ENCODE results near the gene PFKFB1. TPM values are rescaled to one million over a fixed set of nuclear protein-coding genes. Genes with fewer than 3 reads are reported as not detected.

Gene PFKFB1
- total RNA-seq, 1 donor from 2014 or later = not detected

DNA sequence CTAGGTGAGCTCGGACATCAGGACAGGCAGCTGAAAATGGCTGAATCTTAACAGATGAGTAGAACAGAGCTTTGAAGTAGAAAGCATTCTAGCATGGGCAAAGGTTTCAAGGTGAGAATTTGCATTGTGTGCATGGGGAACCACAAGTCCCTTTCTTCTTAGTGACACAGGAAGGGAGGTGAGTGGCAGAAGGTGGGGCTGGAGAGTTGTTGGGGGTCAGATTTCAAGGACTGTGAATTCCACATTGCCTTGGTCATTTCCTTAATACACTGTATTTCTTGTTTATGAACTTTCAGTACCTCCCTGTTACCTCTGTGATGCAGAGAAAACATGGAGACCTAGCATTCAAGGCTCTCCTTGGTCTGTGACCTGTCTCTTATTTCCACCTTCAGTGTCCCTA, 10.2 kb upstream of the PFKFB1 start:
- intact Hi-C loops (cut with DNase I) = loop anchor here (10.0 kb wide), 3 partner anchors 469 to 1319 kb away; partner anchors contain the start of genes FAM120C, GNL3L and HUWE1
- Histone ChIP-seq H3K27me3 (no peaks in the 10 kb centered on the region), H3K27ac (no peak overlapping the region), H3K4me1 (peaks cover 0 to 6% of the 10 kb centered on the region in 2 donors), H3K9me3 (no peaks in the 10 kb centered on the region), H3K4me3 (no peak overlapping the region), H3K36me3 (peaks cover 0 to 18% of the 10 kb centered on the region in 2 donors)
- TF ChIP-seq, protein P1, sequence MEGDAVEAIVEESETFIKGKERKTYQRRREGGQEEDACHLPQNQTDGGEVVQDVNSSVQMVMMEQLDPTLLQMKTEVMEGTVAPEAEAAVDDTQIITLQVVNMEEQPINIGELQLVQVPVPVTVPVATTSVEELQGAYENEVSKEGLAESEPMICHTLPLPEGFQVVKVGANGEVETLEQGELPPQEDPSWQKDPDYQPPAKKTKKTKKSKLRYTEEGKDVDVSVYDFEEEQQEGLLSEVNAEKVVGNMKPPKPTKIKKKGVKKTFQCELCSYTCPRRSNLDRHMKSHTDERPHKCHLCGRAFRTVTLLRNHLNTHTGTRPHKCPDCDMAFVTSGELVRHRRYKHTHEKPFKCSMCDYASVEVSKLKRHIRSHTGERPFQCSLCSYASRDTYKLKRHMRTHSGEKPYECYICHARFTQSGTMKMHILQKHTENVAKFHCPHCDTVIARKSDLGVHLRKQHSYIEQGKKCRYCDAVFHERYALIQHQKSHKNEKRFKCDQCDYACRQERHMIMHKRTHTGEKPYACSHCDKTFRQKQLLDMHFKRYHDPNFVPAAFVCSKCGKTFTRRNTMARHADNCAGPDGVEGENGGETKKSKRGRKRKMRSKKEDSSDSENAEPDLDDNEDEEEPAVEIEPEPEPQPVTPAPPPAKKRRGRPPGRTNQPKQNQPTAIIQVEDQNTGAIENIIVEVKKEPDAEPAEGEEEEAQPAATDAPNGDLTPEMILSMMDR (IDR thresholded peaks at IDR 0.05) = no peak
- DNase-seq (ENCODE audit: low spot score in 2 of 2) = no peak

DNA sequence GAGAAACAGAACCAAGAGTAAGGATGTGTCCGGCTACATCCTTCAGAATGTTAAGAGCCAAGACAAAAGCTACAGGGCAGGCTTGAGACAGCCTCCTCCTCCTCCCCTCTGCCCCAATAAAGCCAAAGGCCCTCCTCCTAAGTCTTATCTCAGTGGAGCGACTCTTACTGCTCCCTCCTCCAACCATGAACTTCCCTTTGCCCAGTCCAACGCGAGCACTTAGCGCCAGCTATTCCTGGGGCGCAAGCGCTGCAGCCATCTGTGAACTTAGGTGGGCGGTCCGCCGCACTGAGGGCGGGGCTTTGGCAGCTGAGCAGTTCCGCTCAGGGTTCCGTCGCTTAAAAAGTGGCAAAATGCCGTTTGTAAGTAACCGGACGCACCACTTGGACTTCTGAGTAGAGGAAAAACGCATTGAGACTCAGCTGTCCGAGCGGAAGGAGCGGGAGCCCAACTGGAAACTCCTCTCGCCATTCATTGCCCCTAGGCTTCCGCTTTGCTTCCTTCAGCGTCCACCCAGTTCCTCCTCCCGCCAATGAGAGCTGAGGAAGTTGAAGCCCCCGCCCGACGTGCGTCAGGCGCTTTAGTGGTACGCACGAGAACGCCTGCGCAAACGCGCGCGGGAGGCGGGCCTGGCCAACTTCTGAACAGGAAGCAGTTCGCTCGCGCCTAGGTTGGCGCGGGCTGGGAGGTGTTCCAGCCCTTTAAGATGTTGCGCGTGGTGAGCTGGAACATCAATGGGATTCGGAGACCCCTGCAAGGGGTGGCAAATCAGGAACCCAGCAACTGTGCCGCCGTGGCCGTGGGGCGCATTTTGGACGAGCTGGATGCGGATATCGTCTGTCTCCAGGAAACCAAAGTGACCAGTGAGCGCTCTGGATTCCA, 6.0 kb upstream of the PFKFB1 start, which contains the start of gene APEX2:
Gene APEX2, plus strand, starts transcription at position 647 of the 882 bp plus-strand sequence. Its CDS starts 60 bp downstream, at position 707.
- H3K9me3 ChIP-seq = no peaks in the 10 kb centered on the region
- peaks cover 0 to 5% of the 10 kb centered on the region in 2 donors for H3K36me3 ChIP-seq
- peak within 1 kb of the TSS; percentile 64 to 68 for H3K4me3 ChIP-seq
- DNase-seq (ENCODE audit: low spot score in 2 of 2) = peak; percentile 82 to 95
- peak within 1 kb of the TSS; percentile 86 to 87 for H3K27ac ChIP-seq
- no peaks in the 10 kb centered on the region for H3K27me3 ChIP-seq
- TF ChIP-seq, protein P1 (IDR thresholded peaks at IDR 0.05) = no peak
- H3K4me1 ChIP-seq = peaks cover 0 to 3% of the 10 kb centered on the region in 2 donors
- intact Hi-C loops (cut with DNase I) = loop anchor here (2.0 to 10.0 kb wide), 9 partner anchors 57 to 1315 kb away; partner anchors contain the start of genes FAM120C, GNL3L, HUWE1 and MAGED2

- H3K9me3 ChIP-seq = no peaks in the 10 kb centered on the region
Observed at GRCh38 chrX:54995621-54996020, 1.6 kb upstream of the PFKFB1 start.

DNA sequence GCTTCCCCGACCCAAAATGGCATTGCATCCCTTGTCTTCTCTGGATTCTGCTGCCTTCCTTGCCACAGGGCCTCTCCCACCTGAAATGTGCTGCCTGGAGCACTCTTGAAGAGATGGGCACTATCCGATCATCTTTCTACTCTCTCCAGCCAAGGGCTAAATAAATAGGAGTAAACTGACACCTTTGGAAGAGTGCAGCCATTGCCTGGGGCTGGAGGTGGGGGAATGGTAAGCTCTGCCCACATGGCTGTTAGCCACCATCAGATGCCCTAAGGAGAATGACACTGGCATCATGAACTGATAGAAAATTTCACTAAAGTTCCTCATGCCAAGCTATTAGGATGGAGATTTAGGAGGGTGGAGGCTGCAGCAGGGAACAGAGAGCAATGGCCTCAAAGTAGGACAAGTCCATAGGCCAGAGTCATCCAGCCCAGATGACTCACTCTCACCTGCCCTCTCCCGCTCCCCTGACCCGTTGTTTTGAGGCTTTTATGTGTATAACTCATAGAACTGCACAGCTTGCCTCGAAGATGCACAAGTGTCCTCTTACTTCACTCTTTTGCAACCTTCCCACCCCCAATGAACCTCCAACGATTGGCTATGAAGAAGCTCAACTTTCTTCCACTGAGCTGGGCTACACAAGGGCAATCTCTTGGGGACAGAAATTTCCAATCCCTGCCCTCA, 822 bp upstream of the PFKFB1 start:
- no peak overlapping the region for H3K4me3 ChIP-seq
- H3K9me3 ChIP-seq = no peaks in the 10 kb centered on the region
- no peaks in the 10 kb centered on the region for H3K27me3 ChIP-seq
- TF ChIP-seq, protein P1 (IDR thresholded peaks at IDR 0.05) = no peak
- no peak overlapping the region for H3K27ac ChIP-seq
- H3K36me3 ChIP-seq = no peaks in the 10 kb centered on the region
- DNase-seq (ENCODE audit: low spot score in 2 of 2) = no peak
- intact Hi-C loops (cut with DNase I) = loop anchor here (5.0 kb wide), 2 partner anchors 73 to 953 kb away; partner anchors contain the start of genes PHF8 and TRO
- H3K4me1 ChIP-seq = no peaks in the 10 kb centered on the region

More at GRCh38 chrX:54995621-54996020, 1.6 kb upstream of the PFKFB1 start:
- no peak for DNase-seq (ENCODE audit: low spot score in 2 of 2)
- no peak overlapping the region for H3K27ac ChIP-seq
- TF ChIP-seq, protein P1 (IDR thresholded peaks at IDR 0.05) = no peak
- no peak overlapping the region for H3K4me3 ChIP-seq
- intact Hi-C loops (cut with DNase I) = loop anchor here (5.0 kb wide), 2 partner anchors 73 to 953 kb away; partner anchors contain the start of genes PHF8 and TRO
- H3K4me1 ChIP-seq = no peaks in the 10 kb centered on the region
- no peaks in the 10 kb centered on the region for H3K36me3 ChIP-seq
- no peaks in the 10 kb centered on the region for H3K27me3 ChIP-seq

DNA sequence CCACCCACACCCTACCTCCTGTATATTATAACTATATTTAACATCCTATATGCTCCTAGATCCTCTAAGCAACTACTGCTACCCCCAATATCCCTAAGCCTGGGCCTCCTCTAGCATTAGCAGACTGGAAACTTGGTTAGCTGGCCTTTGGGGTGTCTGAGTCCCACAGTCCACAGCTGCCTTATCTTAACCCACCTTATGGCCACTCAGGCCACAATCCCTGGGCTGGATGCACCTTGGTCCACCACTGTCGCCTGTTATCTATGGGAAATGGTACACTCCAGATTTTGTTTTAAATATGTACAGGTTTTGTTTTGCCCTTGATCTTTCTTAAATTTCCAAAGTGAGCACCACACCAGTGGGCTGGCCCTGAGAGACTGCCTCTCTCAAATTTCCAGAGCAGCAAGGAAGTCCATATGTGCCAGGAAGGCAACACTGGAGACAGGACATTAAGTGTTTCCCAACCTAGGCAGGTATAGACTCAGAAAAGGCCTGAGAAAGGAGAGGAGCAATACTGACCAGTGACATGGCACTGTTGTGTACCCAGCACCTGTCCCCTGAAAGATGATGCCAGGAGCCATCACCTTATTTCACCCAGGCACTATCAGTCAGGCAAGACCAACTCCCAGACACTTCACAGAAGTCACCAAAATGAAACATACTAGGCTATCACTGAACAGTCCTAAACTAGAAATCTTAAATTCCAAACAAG, 921 bp downstream of the PFKFB1 start:
- TF ChIP-seq, protein P1 (IDR thresholded peaks at IDR 0.05) = no peak
- intact Hi-C loops (cut with DNase I) = no loop called here
- H3K36me3 ChIP-seq = no peaks in the 10 kb centered on the region
- H3K9me3 ChIP-seq = no peaks in the 10 kb centered on the region
- no peak for DNase-seq (ENCODE audit: low spot score in 2 of 2)
- no peak overlapping the region for H3K4me3 ChIP-seq
- H3K27ac ChIP-seq = no peak overlapping the region
- H3K27me3 ChIP-seq = no peaks in the 10 kb centered on the region
- H3K4me1 ChIP-seq = no peaks in the 10 kb centered on the region

Measured in ascending aorta (tissue), 2 donors.